Caco-2 (cell line): Measurements from ENCODE around the gene MRM1. TPM values are rescaled to one million over a fixed set of nuclear protein-coding genes. Genes with fewer than 3 reads are reported as not detected.

ENCODE experiments used
- BruUV-seq: library from RNA; stranded (reverse); fragments of 400-500 nt; replicated peaks from 2 replicates; lab custom pipeline; 2021; lab: Mats Ljungman, UMichigan
- CTCF ChIA-PET: fragments of 300-600 bp; sonication (Branson Sonifier 250); formaldehyde crosslinking; loops from one replicate; lab custom pipeline; 2022; ENCODE audit warnings: antibody characterized with exemption; lab: Charles Lee
- POLR2A ChIA-PET: fragments of 300-600 bp; sonication (Branson Sonifier 250); formaldehyde crosslinking; loops from one replicate; lab custom pipeline; 2022; ENCODE audit warnings: antibody characterized with exemption; lab: Charles Lee
- DNase-seq, 2 experiments: peaks; one replicate each; pipeline versions ENCODE4 v3.0.0 to v3.0.0-alpha.2; 2020 to 2022
- H3K27me3 ChIP-seq: replicated peaks from 2 replicates; pipeline ENCODE4 v1.6.0; 2011; ENCODE audit warnings: low read length; ENCODE audit not compliant: control insufficient read depth, insufficient read depth
- H3K36me3 ChIP-seq: 2 replicates; pipeline ENCODE4 v1.5.1; 2011; ENCODE audit warnings: low read length; ENCODE audit not compliant: control insufficient read depth, insufficient read depth
- H3K4me1 ChIP-seq: fragments of 250-450 bp; sonication (Bioruptor Pico); 2 replicates; pipeline ENCODE4 v1.5.1; 2020; ENCODE audit warnings: mild to moderate bottlenecking
- H3K4me3 ChIP-seq: 2 replicates; pipeline ENCODE4 v1.5.1; 2011; ENCODE audit warnings: low read depth, mild to moderate bottlenecking, control low read depth, low read length
- H3K9me3 ChIP-seq: fragments of 250-450 bp; sonication (Bioruptor Pico); 2 replicates; pipeline ENCODE4 v1.5.1; 2020; ENCODE audit warnings: mild to moderate bottlenecking, moderate library complexity
- H3K27ac Mint-ChIP-seq: one replicate; pipeline ENCODE4 v1.8.0; 2022; ENCODE audit warnings: mixed read lengths; ENCODE audit not compliant: unreplicated experiment
- H3K27me3 Mint-ChIP-seq: one replicate; pipeline ENCODE4 v1.8.0; 2022; ENCODE audit warnings: mixed read lengths; ENCODE audit not compliant: insufficient read depth, unreplicated experiment
- H3K36me3 Mint-ChIP-seq: one replicate; pipeline ENCODE4 v1.8.0; 2022; ENCODE audit warnings: mild to moderate bottlenecking, mixed read lengths; ENCODE audit not compliant: insufficient read depth, unreplicated experiment
- H3K4me1 Mint-ChIP-seq: one replicate; pipeline ENCODE4 v1.8.0; 2022; ENCODE audit warnings: low read depth, mixed read lengths; ENCODE audit not compliant: unreplicated experiment
- H3K4me3 Mint-ChIP-seq: one replicate; pipeline ENCODE4 v1.8.0; 2022; ENCODE audit warnings: mild to moderate bottlenecking, moderate library complexity, mixed read lengths; ENCODE audit not compliant: unreplicated experiment
- H3K9me3 Mint-ChIP-seq: one replicate; pipeline ENCODE4 v1.8.0; 2022; ENCODE audit warnings: mixed read lengths; ENCODE audit not compliant: unreplicated experiment
- intact Hi-C: fragments of 100-400 bp; cut with micrococcal nuclease; formaldehyde crosslinking; loops from one replicate; pipeline ENCODE4 v1.10.0; 2022; ENCODE audit not compliant: unreplicated experiment
- total RNA-seq: library from RNA; stranded (reverse); gene quantifications from 2 replicates; pipeline ENCODE4 v1.2.3, GENCODE V29; 2022
- TF ChIP-seq, protein P1 (sequence below), 2 experiments: fragments of 200-600 bp in 1 of 2; IDR thresholded peaks; 1 replicate in 1 of 2; 2 replicates in 1 of 2; pipeline versions ENCODE4 v1.5.1 to v1.8.0; 2011 to 2022; ENCODE audit warnings: antibody characterized with exemption in 1 of 2, control low read depth in 1 of 2, inconsistent platforms in 1 of 2, low read depth in 1 of 2, low read length in 1 of 2, mild to moderate bottlenecking in 1 of 2, moderate library complexity in 1 of 2; ENCODE audit not compliant: insufficient read depth in 1 of 2, severe bottlenecking in 1 of 2, unreplicated experiment in 1 of 2

Gene MRM1
- total RNA-seq, 1 experiment from 2014 or later: 9.3 TPM

- H3K4me1 Mint-ChIP-seq: no peaks in the 10 kb centered on the region
- Histone ChIP-seq H3K4me3 (no peak overlapping the region), H3K9me3 (no peaks in the 10 kb centered on the region), H3K36me3 (no peaks in the 10 kb centered on the region), H3K4me1 (no peaks in the 10 kb centered on the region), H3K27me3 (peaks cover 3% of the 10 kb centered on the region; the same call in 1 of the 2 replicates)
- no peak overlapping the region for H3K4me3 Mint-ChIP-seq
- ChIA-PET CTCF (interaction anchor here (1.1 kb wide), 1 partner anchor 16 kb away, joined by 3 read pairs; no protein-coding TSS in a partner anchor), POLR2A (no interaction called here)
- no peak for DNase-seq
- TF ChIP-seq, protein P1, sequence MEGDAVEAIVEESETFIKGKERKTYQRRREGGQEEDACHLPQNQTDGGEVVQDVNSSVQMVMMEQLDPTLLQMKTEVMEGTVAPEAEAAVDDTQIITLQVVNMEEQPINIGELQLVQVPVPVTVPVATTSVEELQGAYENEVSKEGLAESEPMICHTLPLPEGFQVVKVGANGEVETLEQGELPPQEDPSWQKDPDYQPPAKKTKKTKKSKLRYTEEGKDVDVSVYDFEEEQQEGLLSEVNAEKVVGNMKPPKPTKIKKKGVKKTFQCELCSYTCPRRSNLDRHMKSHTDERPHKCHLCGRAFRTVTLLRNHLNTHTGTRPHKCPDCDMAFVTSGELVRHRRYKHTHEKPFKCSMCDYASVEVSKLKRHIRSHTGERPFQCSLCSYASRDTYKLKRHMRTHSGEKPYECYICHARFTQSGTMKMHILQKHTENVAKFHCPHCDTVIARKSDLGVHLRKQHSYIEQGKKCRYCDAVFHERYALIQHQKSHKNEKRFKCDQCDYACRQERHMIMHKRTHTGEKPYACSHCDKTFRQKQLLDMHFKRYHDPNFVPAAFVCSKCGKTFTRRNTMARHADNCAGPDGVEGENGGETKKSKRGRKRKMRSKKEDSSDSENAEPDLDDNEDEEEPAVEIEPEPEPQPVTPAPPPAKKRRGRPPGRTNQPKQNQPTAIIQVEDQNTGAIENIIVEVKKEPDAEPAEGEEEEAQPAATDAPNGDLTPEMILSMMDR (IDR thresholded peaks at IDR 0.05; ENCODE audit: insufficient read depth in 1 of 2, low read depth in 1 of 2, low read length in 1 of 2, severe bottlenecking in 1 of 2, unreplicated experiment in 1 of 2): no peak
- H3K27ac Mint-ChIP-seq: no peak overlapping the region
- no peaks in the 10 kb centered on the region for H3K36me3 Mint-ChIP-seq
- intact Hi-C loops: no loop called here
- H3K9me3 Mint-ChIP-seq: no peaks in the 10 kb centered on the region
- no TSS peak for BruUV-seq
- H3K27me3 Mint-ChIP-seq: peaks cover 12% of the 10 kb centered on the region
Measured at GRCh38 chr17:36653856-36654255, 52.5 kb downstream of the MRM1 start.

DNA sequence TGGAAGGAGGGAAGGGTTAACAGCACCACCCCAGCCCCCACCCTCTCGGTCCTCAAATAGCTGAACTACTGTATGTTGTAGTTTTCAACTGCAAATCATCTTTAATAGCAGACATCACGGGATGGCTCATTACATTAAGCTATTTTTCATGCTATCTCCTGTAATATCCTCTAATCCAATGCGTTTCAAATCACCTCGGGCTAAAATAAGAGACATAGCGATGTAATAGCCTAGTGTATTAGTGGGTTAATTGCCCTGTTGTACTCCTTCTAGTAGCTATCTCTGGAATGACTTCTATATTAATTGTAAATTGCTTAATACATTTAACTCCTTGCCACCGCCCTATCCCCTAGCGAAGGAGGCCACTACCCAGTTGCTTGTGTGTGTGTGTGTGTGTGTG is 54.3 kb downstream of the MRM1 start:
- Mint-ChIP-seq H3K27ac (no peak overlapping the region), H3K4me1 (no peaks in the 10 kb centered on the region), H3K36me3 (no peaks in the 10 kb centered on the region), H3K4me3 (no peak overlapping the region), H3K9me3 (no peaks in the 10 kb centered on the region), H3K27me3 (peaks cover 12% of the 10 kb centered on the region)
- H3K27me3 ChIP-seq: peaks cover 3% of the 10 kb centered on the region; the same call in 1 of the 2 replicates
- TF ChIP-seq, protein P1 (IDR thresholded peaks at IDR 0.05; ENCODE audit: insufficient read depth in 1 of 2, low read depth in 1 of 2, low read length in 1 of 2, severe bottlenecking in 1 of 2, unreplicated experiment in 1 of 2): no peak
- H3K9me3 ChIP-seq: no peaks in the 10 kb centered on the region
- no peak for DNase-seq
- POLR2A ChIA-PET: no interaction called here
- H3K36me3 ChIP-seq: no peaks in the 10 kb centered on the region
- no peaks in the 10 kb centered on the region for H3K4me1 ChIP-seq
- BruUV-seq: no TSS peak
- CTCF ChIA-PET: no interaction called here
- intact Hi-C loops: no loop called here
- H3K4me3 ChIP-seq: no peak overlapping the region

- TF ChIP-seq, protein P1 (IDR thresholded peaks at IDR 0.05; ENCODE audit: insufficient read depth in 1 of 2, low read depth in 1 of 2, low read length in 1 of 2, severe bottlenecking in 1 of 2, unreplicated experiment in 1 of 2): no peak
- H3K27ac Mint-ChIP-seq: no peak overlapping the region
- H3K4me1 ChIP-seq: no peaks in the 10 kb centered on the region
- H3K4me1 Mint-ChIP-seq: no peaks in the 10 kb centered on the region
- no peak for DNase-seq
- H3K27me3 Mint-ChIP-seq: peaks cover 14% of the 10 kb centered on the region
- H3K4me3 ChIP-seq: no peak overlapping the region
- CTCF ChIA-PET: no interaction called here
- no peak overlapping the region for H3K4me3 Mint-ChIP-seq
- no peaks in the 10 kb centered on the region for H3K36me3 Mint-ChIP-seq
- H3K27me3 ChIP-seq: peaks cover 1% of the 10 kb centered on the region; the same call in 1 of the 2 replicates
- BruUV-seq: no TSS peak
- H3K36me3 ChIP-seq: no peaks in the 10 kb centered on the region
- H3K9me3 Mint-ChIP-seq: no peaks in the 10 kb centered on the region
- H3K9me3 ChIP-seq: no peaks in the 10 kb centered on the region
- intact Hi-C loops: no loop called here
- POLR2A ChIA-PET: no interaction called here
Measured at GRCh38 chr17:36657390-36657762, 56.0 kb downstream of the MRM1 start.
